Measurements from ENCODE around the gene DDX56. TPM values are rescaled to one million over a fixed set of nuclear protein-coding genes. Genes with fewer than 3 reads are reported as not detected.
A peak's percentile ranks its signal among the peaks of the same experiment; 100 is the strongest.

DDX56 gene
- total and polyA plus RNA-seq, 9 of the 15 experiments (the other 6 are each of a cell fraction or from before 2014, with no cell fraction given): 33.0 to 145 (median 102) TPM

GRCh38 chr7:44547536-44548231 lies 26.0 kb downstream of the DDX56 start (continued):
- TF ChIP-seq, protein P1, sequence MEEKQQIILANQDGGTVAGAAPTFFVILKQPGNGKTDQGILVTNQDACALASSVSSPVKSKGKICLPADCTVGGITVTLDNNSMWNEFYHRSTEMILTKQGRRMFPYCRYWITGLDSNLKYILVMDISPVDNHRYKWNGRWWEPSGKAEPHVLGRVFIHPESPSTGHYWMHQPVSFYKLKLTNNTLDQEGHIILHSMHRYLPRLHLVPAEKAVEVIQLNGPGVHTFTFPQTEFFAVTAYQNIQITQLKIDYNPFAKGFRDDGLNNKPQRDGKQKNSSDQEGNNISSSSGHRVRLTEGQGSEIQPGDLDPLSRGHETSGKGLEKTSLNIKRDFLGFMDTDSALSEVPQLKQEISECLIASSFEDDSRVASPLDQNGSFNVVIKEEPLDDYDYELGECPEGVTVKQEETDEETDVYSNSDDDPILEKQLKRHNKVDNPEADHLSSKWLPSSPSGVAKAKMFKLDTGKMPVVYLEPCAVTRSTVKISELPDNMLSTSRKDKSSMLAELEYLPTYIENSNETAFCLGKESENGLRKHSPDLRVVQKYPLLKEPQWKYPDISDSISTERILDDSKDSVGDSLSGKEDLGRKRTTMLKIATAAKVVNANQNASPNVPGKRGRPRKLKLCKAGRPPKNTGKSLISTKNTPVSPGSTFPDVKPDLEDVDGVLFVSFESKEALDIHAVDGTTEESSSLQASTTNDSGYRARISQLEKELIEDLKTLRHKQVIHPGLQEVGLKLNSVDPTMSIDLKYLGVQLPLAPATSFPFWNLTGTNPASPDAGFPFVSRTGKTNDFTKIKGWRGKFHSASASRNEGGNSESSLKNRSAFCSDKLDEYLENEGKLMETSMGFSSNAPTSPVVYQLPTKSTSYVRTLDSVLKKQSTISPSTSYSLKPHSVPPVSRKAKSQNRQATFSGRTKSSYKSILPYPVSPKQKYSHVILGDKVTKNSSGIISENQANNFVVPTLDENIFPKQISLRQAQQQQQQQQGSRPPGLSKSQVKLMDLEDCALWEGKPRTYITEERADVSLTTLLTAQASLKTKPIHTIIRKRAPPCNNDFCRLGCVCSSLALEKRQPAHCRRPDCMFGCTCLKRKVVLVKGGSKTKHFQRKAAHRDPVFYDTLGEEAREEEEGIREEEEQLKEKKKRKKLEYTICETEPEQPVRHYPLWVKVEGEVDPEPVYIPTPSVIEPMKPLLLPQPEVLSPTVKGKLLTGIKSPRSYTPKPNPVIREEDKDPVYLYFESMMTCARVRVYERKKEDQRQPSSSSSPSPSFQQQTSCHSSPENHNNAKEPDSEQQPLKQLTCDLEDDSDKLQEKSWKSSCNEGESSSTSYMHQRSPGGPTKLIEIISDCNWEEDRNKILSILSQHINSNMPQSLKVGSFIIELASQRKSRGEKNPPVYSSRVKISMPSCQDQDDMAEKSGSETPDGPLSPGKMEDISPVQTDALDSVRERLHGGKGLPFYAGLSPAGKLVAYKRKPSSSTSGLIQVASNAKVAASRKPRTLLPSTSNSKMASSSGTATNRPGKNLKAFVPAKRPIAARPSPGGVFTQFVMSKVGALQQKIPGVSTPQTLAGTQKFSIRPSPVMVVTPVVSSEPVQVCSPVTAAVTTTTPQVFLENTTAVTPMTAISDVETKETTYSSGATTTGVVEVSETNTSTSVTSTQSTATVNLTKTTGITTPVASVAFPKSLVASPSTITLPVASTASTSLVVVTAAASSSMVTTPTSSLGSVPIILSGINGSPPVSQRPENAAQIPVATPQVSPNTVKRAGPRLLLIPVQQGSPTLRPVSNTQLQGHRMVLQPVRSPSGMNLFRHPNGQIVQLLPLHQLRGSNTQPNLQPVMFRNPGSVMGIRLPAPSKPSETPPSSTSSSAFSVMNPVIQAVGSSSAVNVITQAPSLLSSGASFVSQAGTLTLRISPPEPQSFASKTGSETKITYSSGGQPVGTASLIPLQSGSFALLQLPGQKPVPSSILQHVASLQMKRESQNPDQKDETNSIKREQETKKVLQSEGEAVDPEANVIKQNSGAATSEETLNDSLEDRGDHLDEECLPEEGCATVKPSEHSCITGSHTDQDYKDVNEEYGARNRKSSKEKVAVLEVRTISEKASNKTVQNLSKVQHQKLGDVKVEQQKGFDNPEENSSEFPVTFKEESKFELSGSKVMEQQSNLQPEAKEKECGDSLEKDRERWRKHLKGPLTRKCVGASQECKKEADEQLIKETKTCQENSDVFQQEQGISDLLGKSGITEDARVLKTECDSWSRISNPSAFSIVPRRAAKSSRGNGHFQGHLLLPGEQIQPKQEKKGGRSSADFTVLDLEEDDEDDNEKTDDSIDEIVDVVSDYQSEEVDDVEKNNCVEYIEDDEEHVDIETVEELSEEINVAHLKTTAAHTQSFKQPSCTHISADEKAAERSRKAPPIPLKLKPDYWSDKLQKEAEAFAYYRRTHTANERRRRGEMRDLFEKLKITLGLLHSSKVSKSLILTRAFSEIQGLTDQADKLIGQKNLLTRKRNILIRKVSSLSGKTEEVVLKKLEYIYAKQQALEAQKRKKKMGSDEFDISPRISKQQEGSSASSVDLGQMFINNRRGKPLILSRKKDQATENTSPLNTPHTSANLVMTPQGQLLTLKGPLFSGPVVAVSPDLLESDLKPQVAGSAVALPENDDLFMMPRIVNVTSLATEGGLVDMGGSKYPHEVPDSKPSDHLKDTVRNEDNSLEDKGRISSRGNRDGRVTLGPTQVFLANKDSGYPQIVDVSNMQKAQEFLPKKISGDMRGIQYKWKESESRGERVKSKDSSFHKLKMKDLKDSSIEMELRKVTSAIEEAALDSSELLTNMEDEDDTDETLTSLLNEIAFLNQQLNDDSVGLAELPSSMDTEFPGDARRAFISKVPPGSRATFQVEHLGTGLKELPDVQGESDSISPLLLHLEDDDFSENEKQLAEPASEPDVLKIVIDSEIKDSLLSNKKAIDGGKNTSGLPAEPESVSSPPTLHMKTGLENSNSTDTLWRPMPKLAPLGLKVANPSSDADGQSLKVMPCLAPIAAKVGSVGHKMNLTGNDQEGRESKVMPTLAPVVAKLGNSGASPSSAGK (IDR thresholded peaks at IDR 0.05): peak; percentile 64; the same call in 1 of the 2 replicates
- TF ChIP-seq MYC (IDR thresholded peaks at IDR 0.05; ENCODE audit: low read depth, low read length) (no peak), MYC (CRISPR knock-in tag; IDR thresholded peaks at IDR 0.05; ENCODE audit: borderline replicate concordance, low read depth) (no peak), ASH1L (IDR thresholded peaks at IDR 0.05; ENCODE audit: borderline replicate concordance, low read depth, partially characterized antibody) (peak; percentile 14)
- TF ChIP-seq, protein P2, sequence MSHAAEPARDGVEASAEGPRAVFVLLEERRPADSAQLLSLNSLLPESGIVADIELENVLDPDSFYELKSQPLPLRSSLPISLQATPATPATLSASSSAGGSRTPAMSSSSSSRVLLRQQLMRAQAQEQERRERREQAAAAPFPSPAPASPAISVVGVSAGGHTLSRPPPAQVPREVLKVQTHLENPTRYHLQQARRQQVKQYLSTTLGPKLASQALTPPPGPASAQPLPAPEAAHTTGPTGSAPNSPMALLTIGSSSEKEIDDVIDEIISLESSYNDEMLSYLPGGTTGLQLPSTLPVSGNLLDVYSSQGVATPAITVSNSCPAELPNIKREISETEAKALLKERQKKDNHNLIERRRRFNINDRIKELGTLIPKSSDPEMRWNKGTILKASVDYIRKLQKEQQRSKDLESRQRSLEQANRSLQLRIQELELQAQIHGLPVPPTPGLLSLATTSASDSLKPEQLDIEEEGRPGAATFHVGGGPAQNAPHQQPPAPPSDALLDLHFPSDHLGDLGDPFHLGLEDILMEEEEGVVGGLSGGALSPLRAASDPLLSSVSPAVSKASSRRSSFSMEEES (CRISPR knock-in tag; IDR thresholded peaks at IDR 0.05): no peak
- TF ChIP-seq, protein P3, sequence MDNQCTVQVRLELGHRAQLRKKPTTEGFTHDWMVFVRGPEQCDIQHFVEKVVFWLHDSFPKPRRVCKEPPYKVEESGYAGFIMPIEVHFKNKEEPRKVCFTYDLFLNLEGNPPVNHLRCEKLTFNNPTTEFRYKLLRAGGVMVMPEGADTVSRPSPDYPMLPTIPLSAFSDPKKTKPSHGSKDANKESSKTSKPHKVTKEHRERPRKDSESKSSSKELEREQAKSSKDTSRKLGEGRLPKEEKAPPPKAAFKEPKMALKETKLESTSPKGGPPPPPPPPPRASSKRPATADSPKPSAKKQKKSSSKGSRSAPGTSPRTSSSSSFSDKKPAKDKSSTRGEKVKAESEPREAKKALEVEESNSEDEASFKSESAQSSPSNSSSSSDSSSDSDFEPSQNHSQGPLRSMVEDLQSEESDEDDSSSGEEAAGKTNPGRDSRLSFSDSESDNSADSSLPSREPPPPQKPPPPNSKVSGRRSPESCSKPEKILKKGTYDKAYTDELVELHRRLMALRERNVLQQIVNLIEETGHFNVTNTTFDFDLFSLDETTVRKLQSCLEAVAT (IDR thresholded peaks at IDR 0.05): peak in 1 of 2 experiments; percentile 14; a peak in 1 of 4 replicates
- TF ChIP-seq, protein P4, sequence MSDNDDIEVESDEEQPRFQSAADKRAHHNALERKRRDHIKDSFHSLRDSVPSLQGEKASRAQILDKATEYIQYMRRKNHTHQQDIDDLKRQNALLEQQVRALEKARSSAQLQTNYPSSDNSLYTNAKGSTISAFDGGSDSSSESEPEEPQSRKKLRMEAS (CRISPR knock-in tag; IDR thresholded peaks at IDR 0.05): peak; percentile 42; the same call in 1 of the 2 replicates
- TF ChIP-seq, protein P5, sequence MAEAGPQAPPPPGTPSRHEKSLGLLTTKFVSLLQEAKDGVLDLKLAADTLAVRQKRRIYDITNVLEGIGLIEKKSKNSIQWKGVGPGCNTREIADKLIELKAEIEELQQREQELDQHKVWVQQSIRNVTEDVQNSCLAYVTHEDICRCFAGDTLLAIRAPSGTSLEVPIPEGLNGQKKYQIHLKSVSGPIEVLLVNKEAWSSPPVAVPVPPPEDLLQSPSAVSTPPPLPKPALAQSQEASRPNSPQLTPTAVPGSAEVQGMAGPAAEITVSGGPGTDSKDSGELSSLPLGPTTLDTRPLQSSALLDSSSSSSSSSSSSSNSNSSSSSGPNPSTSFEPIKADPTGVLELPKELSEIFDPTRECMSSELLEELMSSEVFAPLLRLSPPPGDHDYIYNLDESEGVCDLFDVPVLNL (CRISPR knock-in tag; IDR thresholded peaks at IDR 0.05; ENCODE audit: low read depth): no peak
